Mammary epithelial cell (primary cell): ENCODE data around the gene SPON1.

ENCODE experiments used
- EZH2 ChIP-seq: IDR thresholded peaks from 2 replicates; pipeline ENCODE4 v1.6.1; 2012; ENCODE audit warnings: low read length, inconsistent platforms, borderline replicate concordance
- TF ChIP-seq, protein P1 (sequence below), 2 donors: IDR thresholded peaks in 1 of 2; conservative IDR thresholded peaks in 1 of 2; 2 replicates each; pipeline ENCODE4 v1.5.1; 2011 to 2012; ENCODE audit warnings: inconsistent platforms in 2 of 2, low read length in 2 of 2, mild to moderate bottlenecking in 2 of 2, control low read depth in 1 of 2, low read depth in 1 of 2; ENCODE audit not compliant: insufficient read depth in 1 of 2; ENCODE audit errors: extremely low read depth in 1 of 2

DNA sequence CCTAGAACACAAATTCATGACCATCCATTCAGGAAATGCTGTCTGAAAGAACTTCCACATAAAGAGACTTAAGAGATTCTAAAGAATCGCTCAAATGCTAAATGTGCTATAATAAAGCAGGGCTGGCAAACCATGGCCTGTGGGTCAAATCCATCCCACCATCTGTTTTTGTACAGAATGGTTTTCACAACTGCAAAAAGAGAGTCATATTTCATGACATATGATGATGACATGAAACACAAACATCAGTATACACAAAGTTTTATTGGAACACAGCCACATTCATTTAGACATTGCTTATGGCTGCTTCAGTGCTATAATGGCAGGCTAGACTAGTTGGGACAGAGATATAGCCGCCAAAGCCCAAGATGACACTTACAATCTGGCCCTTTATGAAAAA, 311.4 kb downstream of the SPON1 start:
- TF ChIP-seq, protein P1, sequence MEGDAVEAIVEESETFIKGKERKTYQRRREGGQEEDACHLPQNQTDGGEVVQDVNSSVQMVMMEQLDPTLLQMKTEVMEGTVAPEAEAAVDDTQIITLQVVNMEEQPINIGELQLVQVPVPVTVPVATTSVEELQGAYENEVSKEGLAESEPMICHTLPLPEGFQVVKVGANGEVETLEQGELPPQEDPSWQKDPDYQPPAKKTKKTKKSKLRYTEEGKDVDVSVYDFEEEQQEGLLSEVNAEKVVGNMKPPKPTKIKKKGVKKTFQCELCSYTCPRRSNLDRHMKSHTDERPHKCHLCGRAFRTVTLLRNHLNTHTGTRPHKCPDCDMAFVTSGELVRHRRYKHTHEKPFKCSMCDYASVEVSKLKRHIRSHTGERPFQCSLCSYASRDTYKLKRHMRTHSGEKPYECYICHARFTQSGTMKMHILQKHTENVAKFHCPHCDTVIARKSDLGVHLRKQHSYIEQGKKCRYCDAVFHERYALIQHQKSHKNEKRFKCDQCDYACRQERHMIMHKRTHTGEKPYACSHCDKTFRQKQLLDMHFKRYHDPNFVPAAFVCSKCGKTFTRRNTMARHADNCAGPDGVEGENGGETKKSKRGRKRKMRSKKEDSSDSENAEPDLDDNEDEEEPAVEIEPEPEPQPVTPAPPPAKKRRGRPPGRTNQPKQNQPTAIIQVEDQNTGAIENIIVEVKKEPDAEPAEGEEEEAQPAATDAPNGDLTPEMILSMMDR (conservative IDR thresholded peaks at IDR 0.05 in 1 of 2, IDR thresholded peaks at IDR 0.05 in 1 of 2; ENCODE audit: extremely low read depth in 1 of 2, insufficient read depth in 1 of 2, low read depth in 1 of 2, low read length in 2 of 2), result no peak
- no peak for TF ChIP-seq EZH2
